Colon (tissue), 2 donors: ENCODE results near the gene SCAMP2.

Experiments
- FAIRE-seq: peaks from 2 replicates; lab custom pipeline; 2012; peaks lifted over from hg19 to GRCh38; lab: Jason Lieb, UNC
- donor health status: control.
- donor health status: control.

Gene SCAMP2

DNA sequence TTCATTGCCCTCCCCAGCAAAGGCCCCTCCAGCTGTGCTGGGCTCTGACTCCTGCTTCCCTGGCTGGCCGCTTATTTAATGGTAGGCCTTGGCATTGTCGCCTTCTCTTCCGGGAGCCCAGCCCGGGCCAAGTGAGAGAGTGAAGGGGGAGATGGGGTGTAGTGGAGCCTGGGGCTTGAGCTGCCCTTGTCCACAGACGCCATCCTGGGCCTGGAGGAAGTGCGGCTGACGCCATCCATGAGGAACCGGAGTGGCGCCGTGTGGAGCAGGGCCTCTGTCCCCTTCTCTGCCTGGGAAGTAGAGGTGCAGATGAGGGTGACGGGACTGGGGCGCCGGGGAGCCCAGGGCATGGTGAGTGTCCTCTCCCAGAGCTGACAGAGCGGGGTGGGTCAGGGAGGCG lies 57.2 kb downstream of the SCAMP2 start:
- FAIRE-seq = no peak

DNA sequence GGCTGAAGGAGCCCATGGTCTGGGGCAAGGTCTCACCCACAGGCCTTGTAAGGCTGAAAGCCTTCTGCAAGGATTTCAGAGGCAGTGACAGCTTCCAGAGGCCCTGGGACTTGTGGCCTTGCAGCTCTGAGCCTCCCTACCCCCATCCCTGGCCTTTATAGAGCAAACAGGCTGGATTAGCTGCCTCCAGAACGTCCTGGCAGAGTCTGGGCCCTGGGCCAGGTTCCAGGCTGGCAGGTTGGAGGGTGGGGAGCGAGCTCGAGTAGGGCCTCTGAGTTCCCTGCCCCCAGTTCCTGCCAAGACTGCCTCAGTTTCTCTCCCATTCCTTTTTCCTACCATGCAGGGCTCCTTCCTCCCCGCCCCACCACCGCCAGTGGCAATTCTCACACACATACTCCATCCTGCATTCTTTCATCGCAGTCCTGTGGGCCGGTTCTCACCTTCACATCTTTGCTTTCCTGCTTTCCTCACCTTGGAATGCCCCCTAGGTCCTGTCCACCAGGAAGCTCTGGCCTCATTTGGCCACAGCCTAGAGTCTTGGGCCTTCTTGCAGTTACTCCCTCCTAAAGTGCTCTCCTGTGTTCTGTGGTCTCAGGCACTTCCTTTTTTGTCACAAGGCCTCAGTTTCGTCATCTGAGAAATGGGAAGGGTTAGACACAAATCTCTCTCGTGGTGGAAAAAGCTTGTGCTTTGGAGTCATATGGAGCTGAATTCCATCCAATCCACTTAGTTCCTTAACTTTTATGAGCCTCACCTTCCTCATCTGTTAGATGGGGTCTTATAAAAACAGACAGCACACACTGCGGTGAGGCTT lies 57.8 kb downstream of the SCAMP2 start:
- no peak for FAIRE-seq

DNA sequence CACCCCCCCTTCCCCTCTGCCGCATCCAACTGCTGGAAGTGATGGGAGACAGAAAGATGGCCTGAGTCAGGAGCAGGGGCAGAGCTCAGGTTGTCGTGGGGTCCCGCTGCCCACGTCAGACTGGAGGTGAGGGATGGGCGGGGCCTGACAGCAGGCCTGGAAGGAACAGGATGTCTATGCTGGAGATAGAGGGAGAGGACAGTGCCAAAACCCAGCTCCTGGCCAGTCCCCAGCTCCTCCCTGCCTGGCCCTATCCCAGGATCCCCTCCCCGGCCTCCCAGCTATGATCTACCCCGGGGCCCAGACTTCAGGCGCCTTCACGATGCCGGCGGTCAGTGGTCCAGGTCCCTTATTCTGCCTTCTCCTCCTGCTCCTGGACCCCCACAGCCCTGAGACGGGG lies 60.6 kb downstream of the SCAMP2 start, which contains the start of gene LMAN1L:
Gene LMAN1L (plus strand): TSS at position 303 of the 400 bp plus-strand sequence. CDS start 20 bp downstream, at position 323.
- no peak for FAIRE-seq

DNA sequence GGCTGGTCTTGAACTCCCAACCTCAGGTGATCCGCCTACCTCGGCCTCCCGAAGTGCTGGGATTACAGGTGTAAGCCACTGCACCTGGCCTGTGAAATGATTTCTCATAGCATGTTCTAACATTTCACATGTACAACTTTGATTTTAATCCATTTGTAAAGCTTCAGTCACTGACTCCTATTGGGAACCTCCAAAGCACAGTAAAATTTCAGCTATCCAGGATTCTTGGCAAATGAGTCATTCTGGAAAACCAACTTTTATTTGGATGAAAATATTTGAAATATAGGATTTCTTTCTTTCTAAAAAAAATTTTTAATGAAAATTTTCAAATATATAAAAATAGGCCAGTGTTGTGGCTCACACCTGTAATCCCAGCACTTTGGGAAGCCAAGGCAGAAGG lies 63.2 kb downstream of the SCAMP2 start:
- FAIRE-seq = no peak

DNA sequence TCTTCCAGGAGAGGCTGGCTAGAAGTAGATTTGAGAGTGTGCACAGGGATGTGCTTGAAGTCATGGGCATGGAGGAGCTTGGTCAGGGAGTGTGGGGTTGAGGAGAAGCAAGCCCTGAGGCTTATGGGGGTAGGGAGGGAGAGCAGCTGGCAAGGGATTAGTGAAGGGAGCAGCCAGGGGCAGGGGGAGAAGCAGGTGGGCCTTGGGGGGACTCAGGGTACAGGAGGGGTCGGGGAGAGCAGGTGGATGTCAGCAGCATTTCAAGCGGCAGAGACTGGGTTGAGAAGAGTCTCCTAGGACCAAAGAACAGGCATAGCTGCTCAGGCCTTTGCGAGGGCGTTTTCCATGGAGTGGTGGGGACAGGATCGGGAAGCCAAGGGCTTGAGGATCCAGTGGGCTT lies 63.9 kb downstream of the SCAMP2 start:
- no peak for FAIRE-seq

DNA sequence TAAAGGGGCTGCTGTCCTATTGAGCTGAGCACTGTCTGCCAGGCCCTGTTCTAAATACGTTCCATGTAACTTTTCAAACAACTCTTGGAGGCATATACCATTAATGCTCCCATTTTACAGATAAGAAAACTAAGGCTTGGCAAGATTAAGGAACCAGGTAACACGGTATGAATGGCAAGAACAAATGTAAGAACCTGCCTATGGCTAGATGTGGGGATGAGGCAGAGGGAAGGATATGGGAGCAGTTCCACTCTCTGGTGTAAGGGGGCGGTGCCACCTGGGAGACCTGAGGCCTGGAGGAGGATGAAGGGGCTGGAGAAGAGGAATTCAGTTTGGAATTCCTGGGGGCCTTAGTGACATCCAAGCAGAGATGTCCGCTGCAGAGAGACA lies 64.3 kb downstream of the SCAMP2 start:
- no peak for FAIRE-seq

DNA sequence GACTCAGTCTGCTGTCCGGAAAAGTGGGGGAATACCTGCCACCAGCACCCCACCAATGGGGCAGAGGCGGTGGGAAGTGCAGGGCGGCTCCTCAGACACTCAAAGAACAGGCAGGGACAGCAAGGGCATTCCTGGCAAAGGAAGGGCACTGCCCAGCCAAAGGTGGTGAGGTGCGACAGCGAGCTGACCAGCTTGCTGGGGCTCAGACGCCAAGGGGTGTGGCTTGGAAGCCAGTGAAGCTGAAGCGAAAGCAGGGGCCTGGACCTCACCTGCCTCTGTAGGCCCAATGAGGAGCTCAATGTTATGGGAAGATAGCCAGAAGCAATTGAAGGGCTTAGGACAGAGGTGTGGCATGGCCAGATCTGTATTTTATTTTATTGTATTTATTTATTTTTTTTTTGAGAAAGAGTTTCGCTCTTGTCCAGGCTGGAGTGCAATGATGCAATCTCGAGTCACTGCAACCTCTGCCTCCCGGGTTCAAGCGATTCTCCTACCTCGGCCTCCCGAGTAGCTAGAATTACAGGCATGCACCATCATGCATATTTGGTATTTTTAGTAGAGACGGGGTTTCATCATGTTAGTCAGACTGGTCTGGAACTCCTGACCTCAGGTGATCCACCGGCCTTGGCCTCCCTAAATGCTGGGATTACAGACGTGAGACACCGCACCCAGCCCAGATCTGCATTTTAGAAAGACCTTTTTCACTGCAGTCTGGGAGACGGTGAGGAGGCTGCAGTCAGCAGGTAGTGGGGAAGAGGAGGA lies 64.9 kb downstream of the SCAMP2 start:
- FAIRE-seq = no peak

DNA sequence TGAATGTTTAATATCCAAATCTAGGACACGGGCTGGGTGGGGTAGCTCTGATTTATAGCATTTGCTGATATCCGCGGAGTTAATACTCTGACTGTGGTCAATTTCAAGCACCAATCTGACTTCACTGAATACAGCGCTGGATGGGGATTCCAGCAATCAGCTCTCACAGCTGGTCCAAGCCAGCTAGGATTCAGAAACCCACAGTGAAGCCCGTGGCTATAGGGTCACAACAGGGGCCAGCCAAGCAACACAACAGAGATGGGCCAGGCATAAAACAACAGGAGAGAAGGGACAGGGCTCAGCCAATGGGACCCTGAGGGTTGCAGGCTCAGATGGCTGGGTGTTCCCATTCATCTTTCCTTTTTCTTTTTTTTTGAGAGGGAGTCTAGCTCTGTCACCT lies 65.9 kb downstream of the SCAMP2 start:
- no peak for FAIRE-seq

DNA sequence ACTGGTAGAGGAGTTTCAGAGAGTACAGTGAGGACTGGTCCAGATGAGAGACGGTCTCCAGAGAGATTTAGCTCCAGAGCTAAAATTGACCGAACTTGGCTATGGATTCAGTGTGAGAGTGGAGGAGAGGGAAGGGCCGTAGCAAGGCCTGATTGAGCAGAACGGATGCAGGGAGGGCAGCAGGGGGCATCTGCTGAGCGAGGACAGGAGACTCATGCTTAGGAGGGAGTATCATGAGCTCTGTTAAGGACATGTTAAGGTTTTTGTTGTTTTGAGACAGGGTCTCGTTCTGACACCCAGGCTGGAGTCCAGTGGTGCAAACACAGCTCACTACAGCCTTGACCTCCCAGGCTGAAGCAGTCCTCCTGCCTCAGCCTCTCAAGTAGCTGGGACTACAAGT lies 68.2 kb downstream of the SCAMP2 start:
- no peak for FAIRE-seq

DNA sequence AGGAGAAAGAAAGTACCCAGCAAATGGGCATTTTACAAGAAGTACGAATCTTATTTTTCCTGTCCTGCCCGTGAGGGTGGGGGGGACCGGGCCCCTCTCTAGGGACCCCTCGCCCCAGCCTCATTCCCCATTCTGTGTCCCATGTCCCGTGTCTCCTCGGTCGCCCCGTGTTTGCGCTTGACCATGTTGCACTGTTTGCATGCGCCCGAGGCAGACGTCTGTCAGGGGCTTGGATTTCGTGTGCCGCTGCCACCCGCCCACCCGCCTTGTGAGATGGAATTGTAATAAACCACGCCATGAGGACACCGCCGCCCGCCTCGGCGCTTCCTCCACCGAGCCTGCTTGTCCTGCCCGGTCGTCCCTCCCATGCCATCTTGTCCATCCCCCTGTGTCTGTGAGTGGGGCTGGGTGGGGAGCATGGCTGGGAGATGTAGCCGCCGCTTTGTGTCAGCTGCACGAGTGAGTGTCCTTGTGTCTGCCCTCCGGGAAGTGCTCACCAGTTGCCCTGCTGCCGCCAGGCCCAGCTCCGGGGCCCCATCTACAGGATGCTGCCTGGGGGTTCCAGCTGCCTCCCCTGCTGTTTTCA lies 70.2 kb downstream of the SCAMP2 start:
- no peak for FAIRE-seq

DNA sequence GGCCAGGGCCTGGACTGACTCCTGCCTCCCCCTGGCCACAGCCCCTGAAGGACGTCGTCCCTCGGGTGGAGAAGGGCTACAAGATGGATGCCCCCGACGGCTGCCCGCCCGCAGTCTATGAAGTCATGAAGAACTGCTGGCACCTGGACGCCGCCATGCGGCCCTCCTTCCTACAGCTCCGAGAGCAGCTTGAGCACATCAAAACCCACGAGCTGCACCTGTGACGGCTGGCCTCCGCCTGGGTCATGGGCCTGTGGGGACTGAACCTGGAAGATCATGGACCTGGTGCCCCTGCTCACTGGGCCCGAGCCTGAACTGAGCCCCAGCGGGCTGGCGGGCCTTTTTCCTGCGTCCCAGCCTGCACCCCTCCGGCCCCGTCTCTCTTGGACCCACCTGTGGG lies 70.9 kb downstream of the SCAMP2 start:
- FAIRE-seq = no peak

DNA sequence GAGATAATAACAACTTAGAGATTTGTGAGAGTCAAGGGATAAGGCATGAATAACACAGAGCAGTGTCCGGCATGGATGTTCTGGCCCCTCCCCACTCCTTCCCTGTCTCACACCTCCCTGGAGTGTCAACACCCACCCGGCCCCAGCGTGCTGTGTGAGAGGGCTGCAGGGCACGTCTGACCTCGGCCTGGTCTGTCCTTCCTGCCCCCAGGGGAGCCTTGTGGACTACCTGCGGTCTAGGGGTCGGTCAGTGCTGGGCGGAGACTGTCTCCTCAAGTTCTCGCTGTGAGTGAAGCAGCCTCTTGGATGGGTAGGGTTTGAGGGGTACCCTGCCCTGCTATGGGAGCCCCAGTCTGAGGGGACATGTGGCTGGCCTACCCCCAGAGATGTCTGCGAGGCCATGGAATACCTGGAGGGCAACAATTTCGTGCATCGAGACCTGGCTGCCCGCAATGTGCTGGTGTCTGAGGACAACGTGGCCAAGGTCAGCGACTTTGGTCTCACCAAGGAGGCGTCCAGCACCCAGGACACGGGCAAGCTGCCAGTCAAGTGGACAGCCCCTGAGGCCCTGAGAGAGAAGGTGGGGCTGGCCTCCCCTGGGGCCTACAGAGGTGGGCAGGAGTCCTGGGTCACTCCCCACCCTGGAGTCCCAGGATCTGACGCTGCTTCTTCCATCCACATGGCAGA lies 71.7 kb downstream of the SCAMP2 start:
- no peak for FAIRE-seq

DNA sequence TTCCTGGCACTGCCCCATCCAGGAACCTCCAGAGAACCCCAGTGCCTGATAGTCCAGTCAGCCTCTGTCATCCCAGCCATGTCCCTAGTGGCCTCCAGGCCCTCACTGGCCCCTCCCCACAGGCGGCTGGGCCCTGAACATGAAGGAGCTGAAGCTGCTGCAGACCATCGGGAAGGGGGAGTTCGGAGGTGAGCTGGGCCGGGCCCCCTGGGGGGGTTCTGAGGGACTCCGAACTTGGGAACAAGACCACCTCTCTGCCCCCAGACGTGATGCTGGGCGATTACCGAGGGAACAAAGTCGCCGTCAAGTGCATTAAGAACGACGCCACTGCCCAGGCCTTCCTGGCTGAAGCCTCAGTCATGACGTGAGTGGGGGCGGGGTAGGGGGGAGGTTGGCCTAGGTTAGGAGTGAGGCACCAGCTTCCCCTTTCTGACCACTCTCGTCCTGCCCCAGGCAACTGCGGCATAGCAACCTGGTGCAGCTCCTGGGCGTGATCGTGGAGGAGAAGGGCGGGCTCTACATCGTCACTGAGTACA lies 72.5 kb downstream of the SCAMP2 start:
- FAIRE-seq = no peak

DNA sequence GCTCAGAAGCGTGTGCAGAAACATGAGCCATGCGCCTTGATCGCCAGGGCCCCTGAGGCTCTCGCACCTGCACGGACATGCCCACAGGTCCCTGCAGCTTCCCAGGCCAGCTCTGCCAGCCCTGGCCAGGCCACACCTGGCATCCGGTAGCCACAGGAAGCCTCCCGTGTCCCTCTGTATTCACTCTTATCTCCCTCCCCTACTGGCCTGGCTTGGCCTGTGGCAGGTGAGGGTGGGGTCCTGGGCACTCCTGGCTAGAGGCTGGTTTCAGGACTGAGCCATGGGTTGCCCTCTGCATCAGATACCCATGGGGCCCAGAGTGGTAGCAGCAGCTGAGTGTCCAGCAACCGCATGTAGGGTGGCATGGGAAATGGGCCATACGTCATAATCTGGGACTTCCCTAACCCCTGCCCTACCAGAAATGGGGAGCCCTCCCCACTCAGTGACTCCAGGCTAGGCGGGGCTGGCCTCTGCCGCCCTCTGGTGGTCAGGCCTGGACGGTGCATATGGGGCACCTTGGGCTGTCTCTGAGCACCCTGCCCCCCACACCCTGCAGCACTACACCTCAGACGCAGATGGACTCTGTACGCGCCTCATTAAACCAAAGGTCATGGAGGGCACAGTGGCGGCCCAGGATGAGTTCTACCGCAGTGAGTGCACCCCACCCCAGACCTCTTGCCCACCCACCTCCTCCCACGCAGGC lies 73.2 kb downstream of the SCAMP2 start:
- no peak for FAIRE-seq

DNA sequence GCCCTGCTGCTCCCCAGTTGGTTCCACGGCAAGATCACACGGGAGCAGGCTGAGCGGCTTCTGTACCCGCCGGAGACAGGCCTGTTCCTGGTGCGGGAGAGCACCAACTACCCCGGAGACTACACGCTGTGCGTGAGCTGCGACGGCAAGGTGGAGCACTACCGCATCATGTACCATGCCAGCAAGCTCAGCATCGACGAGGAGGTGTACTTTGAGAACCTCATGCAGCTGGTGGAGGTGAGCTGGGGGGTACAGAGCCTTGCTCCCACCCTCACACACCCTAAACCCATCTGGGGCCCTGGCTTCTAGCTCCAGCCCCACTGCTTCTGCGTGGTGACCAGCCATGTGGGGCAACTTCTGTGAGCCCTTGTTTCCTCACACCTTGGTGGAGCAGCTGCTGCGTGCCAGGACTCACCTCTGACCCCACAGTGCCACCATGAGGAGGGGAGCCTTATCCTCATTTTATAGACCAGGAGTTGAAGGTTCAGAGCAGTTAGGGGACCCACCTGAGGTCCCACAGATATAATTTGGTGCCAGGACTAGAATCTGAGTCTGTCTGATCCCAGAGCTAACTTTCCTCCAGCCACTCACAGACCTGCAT lies 73.8 kb downstream of the SCAMP2 start:
- FAIRE-seq = no peak

DNA sequence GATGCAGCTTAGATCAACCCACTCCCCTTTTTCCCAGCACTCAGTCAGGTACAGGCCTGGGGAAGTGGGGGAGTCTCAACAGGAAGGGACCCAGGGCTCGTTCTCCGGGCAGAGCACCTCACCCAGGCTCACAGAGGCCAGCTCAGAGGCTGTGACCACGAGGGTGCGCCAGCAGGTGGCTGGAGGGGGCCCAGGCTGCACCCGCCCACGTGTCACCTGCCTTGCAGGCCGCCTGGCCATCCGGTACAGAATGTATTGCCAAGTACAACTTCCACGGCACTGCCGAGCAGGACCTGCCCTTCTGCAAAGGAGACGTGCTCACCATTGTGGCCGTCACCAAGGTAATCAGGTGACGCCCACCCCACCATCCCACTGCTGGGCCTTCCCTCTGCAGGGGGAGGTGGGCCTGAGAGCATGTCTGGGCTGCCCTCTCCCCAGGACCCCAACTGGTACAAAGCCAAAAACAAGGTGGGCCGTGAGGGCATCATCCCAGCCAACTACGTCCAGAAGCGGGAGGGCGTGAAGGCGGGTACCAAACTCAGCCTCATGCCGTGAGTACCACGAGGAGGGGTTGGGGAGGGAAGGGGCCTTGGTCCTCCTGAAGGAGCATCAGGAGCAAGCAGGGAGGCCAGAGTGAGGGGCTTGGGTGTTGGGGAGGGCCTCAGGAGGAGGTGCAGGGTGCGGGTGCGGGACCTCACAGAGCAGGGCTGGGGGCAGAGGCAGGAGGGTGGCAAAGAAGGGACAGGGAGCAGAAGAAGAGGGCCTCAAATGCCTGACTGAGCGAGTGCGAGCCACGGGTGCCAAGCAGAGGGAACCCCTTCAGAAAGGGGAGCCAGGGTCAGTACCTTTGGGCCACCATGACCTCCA lies 74.5 kb downstream of the SCAMP2 start:
- no peak for FAIRE-seq

DNA sequence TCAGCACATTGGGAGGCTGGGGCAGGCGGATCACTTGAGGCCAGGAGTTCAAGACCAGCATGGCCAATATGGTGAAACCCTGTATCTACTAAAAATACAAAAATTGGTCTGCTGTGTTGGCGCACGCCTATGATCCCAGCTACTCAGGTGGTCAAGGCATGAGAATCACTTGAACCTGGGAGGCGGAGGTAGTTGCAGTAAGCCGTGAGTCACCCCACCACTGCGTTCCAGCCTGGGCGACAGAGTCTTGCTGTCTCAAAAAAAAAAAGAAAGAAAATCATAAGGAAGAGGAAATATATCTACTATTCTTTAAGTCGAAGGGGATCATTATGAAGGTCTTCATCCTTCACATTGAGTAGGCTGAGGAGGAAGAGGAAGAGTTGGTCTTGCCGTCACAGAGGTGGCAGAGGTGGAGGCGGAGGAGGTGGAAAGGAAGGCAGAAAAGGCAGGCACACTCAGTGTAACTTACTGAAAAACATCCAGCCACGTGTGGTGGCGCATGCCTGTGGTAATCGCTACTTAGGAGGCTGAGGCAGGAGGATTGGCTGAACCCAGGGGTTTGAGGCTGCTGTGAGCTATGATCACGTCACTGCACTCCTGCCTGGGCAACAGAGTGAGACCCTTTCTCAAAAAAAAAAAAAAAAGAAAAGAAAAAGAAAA lies 77.1 kb downstream of the SCAMP2 start:
- FAIRE-seq = no peak

DNA sequence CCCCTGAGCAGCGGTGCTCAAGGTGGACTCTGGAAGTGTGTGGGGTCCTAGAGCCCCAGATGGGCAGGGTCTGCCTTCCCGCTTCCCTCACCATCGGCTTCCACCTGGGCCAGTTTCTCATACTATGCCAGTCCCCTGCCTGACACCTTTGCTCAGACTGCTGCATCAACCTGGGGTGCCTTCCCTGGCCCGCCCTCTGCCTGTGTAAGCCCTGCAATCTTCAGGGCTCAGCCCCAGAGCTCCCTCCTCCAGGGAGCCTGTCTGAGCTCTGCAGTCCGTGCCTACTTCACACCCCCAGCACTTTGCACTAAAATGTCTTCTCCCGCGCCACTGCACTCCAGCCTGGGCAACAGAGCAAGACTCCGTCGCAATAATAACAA lies 78.2 kb downstream of the SCAMP2 start:
- FAIRE-seq = no peak

DNA sequence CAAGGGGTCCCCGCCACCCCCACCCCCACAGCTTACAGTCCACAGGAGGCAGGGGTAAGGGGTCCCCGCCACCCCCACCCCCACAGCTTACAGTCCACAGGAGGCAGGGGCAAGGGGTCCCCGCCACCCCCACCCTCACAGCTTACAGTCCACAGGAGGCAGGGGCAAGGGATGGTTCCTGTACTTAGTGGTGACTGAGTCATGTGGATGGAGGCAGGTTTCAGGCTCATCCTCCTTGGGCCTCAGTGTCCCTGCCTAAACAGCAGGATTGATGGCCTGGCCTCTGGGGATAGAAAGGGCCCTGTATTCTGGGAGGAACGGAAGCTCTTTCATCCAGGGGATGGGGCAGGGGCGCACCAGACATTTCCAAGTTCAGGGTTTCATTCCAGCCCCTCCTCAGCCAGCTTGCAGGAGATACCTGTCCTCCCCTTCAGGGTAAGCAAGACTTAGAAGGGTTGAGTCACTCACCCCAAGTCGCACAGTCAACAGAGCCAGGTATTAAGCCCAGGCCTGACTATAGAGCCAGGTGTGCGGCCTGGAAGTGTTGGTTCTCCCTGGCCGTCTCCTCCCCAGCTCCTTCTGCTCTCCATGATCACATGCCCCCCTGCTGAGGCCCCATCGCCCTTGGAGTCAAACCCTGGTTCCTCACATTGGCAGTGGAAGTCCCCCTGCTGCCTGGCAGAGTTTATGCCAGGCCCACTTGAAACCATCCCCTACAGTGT lies 78.8 kb downstream of the SCAMP2 start:
- FAIRE-seq = no peak
